Measurements from ENCODE around the gene PCGF1.

DNA sequence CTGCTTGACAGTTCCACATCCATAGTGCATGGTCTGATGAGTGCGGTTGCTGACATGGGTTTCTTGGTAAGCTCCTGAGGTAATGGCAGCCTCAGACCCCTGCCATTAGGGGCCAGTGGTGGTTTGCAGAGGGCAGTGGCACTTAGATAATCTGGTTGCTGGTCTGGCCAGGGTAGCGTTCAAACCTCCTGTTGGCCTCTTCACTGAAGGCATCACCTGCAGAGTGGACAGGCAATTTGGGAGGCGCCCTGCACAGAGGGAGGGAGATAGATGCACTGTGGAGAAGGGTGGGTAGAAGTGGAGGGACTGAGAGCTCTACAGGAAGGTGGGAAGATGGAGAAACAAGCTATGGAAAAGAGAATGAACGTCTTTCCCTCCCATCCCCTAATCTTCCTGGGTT lies 26.0 kb upstream of the PCGF1 start:
- no peak for TF ChIP-seq CTCF (IDR thresholded peaks at IDR 0.05; ENCODE audit: low read length)
- TF ChIP-seq EZH2 (IDR thresholded peaks at IDR 0.05; ENCODE audit: borderline replicate concordance, low read length): no peak
